ENCODE results near the gene NCKAP5. TPM values are rescaled to one million over a fixed set of nuclear protein-coding genes. Genes with fewer than 3 reads are reported as not detected.

The NCKAP5 gene
- total RNA-seq, 6 donors from 2014 or later, result 22.1 to 51.1 (median 41.4) TPM

DNA sequence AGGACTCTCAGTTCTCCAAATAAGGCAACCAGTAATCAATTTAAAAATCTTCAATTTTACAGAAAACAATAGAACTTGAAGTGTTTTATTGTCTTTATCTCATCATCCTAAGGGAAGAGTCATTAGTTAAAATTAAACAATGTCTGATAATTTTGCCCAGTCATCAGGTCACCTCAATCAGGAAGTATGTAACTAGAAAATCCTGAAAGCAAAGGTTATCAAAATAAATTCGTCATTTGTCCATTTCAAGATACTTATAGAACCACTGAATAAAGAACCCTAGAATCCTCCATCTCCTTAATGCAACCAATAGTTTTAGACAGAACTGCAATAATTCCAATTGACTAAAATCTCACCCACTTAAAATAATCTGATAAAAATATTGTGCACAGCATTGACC, 115.2 kb downstream of the NCKAP5 start:
- Histone ChIP-seq H3K9me3 (no peaks in the 10 kb centered on the region), H3K4me3 (no peak overlapping the region), H3K36me3 (no peaks in the 10 kb centered on the region), H3K27me3 (no peaks in the 10 kb centered on the region), H3K27ac (no peak overlapping the region), H3K4me1 (no peaks in the 10 kb centered on the region)
- ATAC-seq (ENCODE audit: low FRiP score in 2 of 2), result no peak
- no peak for DNase-seq
- 64 to 75% methylated on average over 1 of the region's 1 CpG for WGBS, 2 donors
- TF ChIP-seq EP300 (IDR thresholded peaks at IDR 0.05) (no peak), POLR2AphosphoS5 (IDR thresholded peaks at IDR 0.05) (no peak), POLR2A (IDR thresholded peaks at IDR 0.05) (no peak), CTCF (IDR thresholded peaks at IDR 0.05) (no peak)

DNA sequence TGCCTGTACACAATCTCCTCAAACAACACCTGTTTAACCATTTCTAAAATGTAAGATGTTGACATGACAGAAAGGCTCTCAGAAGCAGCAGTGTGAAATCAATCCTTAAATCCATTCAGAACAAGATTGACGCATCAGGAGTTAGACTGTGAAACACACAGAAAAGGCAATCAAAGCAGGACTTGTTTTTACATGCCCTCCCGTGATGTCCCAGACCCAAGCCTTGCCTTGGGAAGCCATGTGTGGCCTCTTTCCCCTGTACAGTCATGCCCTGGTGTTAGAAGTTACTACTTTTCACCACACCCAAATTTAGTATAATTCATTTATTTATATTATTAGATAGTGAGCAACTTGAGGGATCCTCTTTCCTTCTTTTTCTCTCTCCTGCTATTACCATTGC, 115.7 kb downstream of the NCKAP5 start:
- H3K27me3 ChIP-seq, result no peaks in the 10 kb centered on the region
- H3K4me3 ChIP-seq, result no peak overlapping the region
- no peaks in the 10 kb centered on the region for H3K9me3 ChIP-seq
- DNase-seq (no peak), ATAC-seq (ENCODE audit: low FRiP score in 2 of 2) (no peak)
- 89 to 94% methylated on average over 2 of the region's 2 CpGs for WGBS, 2 donors
- TF ChIP-seq POLR2AphosphoS5 (IDR thresholded peaks at IDR 0.05) (no peak), EP300 (IDR thresholded peaks at IDR 0.05) (no peak), CTCF (IDR thresholded peaks at IDR 0.05) (no peak), POLR2A (IDR thresholded peaks at IDR 0.05) (no peak)
- no peaks in the 10 kb centered on the region for H3K4me1 ChIP-seq
- H3K27ac ChIP-seq, result no peak overlapping the region
- no peaks in the 10 kb centered on the region for H3K36me3 ChIP-seq

DNA sequence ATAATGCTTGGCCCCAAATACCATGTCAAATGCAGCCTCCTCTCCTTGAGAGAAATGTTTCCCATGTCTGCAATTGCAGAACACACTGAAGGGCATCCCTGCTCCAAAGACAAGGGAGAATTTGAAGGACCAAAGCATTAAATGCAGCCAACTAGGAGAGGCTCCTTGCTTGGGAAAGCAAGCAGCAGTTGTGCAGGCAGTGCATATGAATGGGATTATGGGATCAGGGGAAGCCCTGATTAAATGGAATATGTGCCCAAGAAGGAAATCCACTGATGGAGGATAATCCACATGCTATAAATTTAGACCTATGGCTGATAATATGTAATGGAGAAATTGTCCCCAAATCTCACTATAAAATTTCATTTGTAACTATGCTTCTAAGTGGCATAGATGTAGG, 116.1 kb downstream of the NCKAP5 start:
- Histone ChIP-seq H3K36me3 (no peaks in the 10 kb centered on the region), H3K27me3 (no peaks in the 10 kb centered on the region), H3K27ac (no peak overlapping the region), H3K9me3 (no peaks in the 10 kb centered on the region), H3K4me1 (no peaks in the 10 kb centered on the region), H3K4me3 (no peak overlapping the region)
- TF ChIP-seq EP300 (IDR thresholded peaks at IDR 0.05) (no peak), CTCF (IDR thresholded peaks at IDR 0.05) (no peak), POLR2AphosphoS5 (IDR thresholded peaks at IDR 0.05) (no peak), POLR2A (IDR thresholded peaks at IDR 0.05) (no peak)
- no peak for ATAC-seq (ENCODE audit: low FRiP score in 2 of 2)
- no peak for DNase-seq

- WGBS, 2 donors, result 63 to 65% methylated on average over 5 of the region's 5 CpGs
- no peak overlapping the region for H3K27ac ChIP-seq
- H3K9me3 ChIP-seq, result no peaks in the 10 kb centered on the region
- no peaks in the 10 kb centered on the region for H3K27me3 ChIP-seq
- no peak for ATAC-seq (ENCODE audit: low FRiP score in 2 of 2)
- no peak overlapping the region for H3K4me3 ChIP-seq
- H3K36me3 ChIP-seq, result no peaks in the 10 kb centered on the region
- no peaks in the 10 kb centered on the region for H3K4me1 ChIP-seq
- TF ChIP-seq EP300 (IDR thresholded peaks at IDR 0.05), result no peak
- TF ChIP-seq POLR2A (IDR thresholded peaks at IDR 0.05), result no peak
- no peak for TF ChIP-seq POLR2AphosphoS5 (IDR thresholded peaks at IDR 0.05)
- no peak for DNase-seq
Observed at GRCh38 chr2:133448195-133448594, 120.1 kb downstream of the NCKAP5 start.

- WGBS, 2 donors, result 89 to 90% methylated on average over 5 of the region's 5 CpGs
- Histone ChIP-seq H3K36me3 (no peaks in the 10 kb centered on the region), H3K27me3 (no peaks in the 10 kb centered on the region), H3K27ac (no peak overlapping the region), H3K9me3 (no peaks in the 10 kb centered on the region), H3K4me3 (no peak overlapping the region), H3K4me1 (no peaks in the 10 kb centered on the region)
- ATAC-seq (ENCODE audit: low FRiP score in 2 of 2) (no peak), DNase-seq (no peak)
- no peak for TF ChIP-seq CTCF (IDR thresholded peaks at IDR 0.05)
- no peak for TF ChIP-seq POLR2A (IDR thresholded peaks at IDR 0.05)
- no peak for TF ChIP-seq EP300 (IDR thresholded peaks at IDR 0.05)
- no peak for TF ChIP-seq POLR2AphosphoS5 (IDR thresholded peaks at IDR 0.05)
Observed at GRCh38 chr2:133447303-133447702, 121.0 kb downstream of the NCKAP5 start.

All from upper lobe of left lung (tissue), 6 donors.